Stimulated activated CD4-positive, alpha-beta T cell treated with anti-CD3 and anti-CD28 coated beads, Interleukin-15, amount 100 ng/mL, for 24 hours (primary cell): Measurements from ENCODE around the gene FOXK1.
"Not testable (repeated sequence)": the region's sequence is repeated elsewhere in the genome, so short reads cannot be mapped to it uniquely, and the experiment has no call there.

Source experiments
- DNase-seq: peaks from one replicate; pipeline ENCODE4 v3.0.0-alpha.2; 2020

FOXK1 gene

GRCh38 chr7:4789194-4790077 lies 107.3 kb downstream of the FOXK1 start:
- no peak for DNase-seq

- no peak for DNase-seq
Observed at GRCh38 chr7:4790078-4790465, 108.0 kb downstream of the FOXK1 start.

GRCh38 chr7:4790516-4790991 lies 108.5 kb downstream of the FOXK1 start:
- no peak for DNase-seq

GRCh38 chr7:4791101-4791737 lies 109.1 kb downstream of the FOXK1 start:
- no peak for DNase-seq

GRCh38 chr7:4791738-4792536 lies 109.8 kb downstream of the FOXK1 start:
- peak; percentile 85 for DNase-seq

DNA sequence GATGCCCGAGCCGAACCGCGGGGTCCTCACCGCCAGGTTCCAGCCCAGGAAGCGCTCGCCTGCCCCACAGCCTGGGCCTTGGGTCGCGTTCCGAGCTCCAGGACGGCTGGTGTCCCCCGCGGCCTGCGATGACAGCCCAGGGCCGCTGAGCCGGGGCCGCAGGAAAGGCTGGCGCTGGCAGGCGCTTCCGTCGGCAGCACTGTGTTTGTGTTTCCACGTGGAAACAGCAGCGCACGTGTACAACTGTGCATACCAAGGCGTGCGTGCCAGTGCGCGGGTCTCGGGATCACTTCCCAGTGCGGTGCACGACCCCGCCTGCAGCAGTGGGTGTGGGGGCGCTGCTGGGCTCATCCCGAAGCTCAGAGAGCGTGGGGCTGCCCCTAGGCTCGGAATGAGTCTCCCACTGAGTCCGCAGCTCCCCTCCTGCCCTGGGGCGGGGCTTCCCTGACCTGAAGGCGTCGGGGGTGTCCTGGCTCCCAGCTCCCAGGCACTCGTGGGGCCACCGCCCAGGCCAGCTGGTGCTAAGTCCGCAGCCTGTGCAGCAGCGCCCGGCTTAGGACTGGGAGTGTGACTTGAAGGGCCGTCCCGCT lies 110.5 kb downstream of the FOXK1 start:
- DNase-seq = peak; percentile 40

- not testable (repeated sequence) for DNase-seq
Observed at GRCh38 chr7:4793385-4793993, 111.4 kb downstream of the FOXK1 start.

DNA sequence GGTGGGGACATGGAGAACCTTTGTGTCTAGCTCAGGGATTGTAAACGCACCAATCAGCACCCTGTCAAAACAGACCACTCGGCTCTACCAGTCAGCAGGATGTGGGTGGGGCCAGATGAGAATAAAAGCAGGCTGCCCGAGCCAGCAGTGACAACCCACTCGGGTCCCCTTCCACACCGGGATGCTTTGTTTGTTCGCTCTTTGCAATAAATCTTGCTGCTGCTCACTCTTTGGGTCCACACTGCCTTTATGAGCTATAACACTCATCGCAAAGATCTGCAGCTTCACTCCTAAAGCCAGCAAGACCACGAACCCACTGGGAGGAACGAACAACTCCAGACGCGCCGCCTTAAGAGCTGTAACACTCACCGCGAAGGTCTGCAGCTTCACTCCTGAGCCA lies 112.1 kb downstream of the FOXK1 start:
- not testable (repeated sequence) for DNase-seq

DNA sequence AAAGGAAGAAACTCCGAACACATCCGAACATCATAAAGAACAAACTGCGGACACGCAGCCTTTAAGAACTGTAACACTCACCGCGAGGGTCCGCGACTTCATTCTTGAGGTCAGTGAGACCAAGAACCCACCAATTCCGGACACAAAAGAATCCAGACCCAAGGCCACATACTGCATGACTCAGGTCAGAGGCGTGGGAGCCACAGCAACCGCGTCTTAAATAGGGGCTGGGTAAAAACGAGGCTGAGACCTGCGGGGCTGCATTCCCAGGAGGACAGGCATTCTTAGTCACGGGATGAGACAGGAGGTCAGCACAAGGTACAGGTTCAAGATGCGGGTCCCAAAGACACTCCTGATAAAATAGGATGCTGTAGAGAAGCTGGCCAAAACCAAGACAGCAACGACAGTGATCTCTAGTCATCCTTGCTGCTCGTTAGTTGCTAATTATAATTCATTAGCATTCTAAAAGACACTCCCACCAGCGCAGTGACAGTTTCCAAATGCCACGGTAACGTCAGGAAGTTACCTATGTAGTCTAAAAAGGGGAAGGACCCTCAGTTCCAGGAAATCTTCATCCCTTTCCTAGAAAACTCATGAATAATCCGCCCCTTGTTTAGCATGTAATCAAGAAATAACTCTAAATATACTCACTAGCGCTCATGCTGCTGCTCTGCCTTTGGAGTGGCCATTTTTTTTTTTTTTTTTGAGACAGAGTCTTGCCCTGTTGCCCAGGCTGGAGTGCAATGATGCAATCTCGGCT lies 112.7 kb downstream of the FOXK1 start:
- DNase-seq = no peak

DNA sequence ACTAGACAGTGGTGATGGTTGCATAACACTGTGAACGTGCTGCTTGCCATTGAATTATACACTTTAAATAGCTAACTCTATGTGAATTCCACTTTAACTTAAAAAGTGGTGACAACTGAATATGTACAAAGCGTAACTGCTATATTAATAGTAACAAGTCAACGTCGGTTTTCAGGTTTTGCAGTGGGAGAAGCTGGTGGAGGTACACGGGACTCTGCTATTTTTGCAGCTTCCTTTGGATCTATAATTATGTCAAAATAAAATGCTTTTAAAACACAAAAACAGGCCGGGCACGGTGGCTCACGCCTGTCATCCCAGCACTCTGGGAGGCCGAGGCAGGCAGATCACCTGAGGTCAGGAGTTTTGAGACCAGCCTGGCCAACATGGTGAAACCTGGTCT lies 114.4 kb downstream of the FOXK1 start:
- DNase-seq = no peak

GRCh38 chr7:4797858-4798705 lies 116.0 kb downstream of the FOXK1 start:
- peak; percentile 74 for DNase-seq

- DNase-seq = no peak
Observed at GRCh38 chr7:4798706-4799235, 116.7 kb downstream of the FOXK1 start.

DNA sequence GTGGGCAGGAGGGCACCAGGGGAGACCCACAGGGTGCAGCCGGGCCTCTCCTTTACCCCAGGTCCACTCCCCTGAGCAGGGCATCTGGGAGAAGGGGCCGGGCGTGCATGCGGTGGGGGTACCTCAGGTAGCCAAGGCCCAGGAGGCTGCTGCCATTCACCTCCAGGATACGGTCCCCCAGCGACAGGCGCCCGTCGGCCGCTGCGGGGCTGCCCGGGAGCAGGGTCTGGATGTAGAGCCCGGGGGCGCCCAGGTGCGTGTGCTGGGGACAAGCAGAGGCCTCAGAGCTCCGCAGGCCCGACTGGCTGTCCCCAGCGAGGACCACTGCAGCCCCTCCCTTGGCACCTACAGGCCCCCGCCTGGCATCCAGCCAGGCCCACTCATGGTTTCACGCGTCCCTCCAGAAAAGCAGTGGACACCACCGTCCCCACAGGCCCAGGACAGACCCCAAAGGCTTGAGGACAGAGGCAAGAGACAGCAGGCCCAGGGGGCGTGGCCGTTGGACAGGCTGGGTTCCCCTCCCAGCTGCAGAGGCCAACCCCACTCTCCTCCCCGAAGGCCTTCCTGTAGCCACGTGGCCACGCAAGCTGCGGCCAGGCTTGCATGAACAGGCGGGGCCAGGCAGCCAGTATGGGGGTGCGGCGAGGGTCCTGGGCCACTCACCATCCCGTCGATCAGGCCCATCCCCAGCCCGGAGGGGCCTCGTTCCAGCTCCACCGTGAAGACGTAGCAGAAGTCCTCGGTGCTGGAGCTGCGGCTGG lies 117.6 kb downstream of the FOXK1 start:
- DNase-seq = no peak

GRCh38 chr7:4800487-4800886 lies 118.4 kb downstream of the FOXK1 start:
- no peak for DNase-seq

GRCh38 chr7:4800926-4801838 lies 119.1 kb downstream of the FOXK1 start:
- DNase-seq = no peak

DNA sequence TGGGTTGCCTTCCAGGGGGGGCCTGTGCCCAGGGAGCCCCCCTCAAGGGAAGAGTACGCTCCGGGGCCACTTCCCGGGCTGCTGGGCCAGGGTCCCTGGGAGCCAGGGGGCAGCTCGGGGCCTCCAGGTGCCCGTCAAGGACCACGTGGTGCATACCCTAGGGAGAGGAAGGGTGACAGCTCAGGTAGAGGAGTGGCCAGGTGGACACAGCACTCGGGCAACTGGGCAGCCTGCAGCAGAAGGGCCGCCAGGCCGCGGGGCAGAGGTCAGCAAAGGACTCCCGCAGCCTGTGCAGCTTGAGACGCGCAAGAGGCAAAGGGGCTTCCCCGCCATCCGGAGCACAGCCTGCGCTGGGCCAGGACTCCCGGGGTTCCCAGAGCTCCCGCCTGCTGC lies 119.7 kb downstream of the FOXK1 start:
- no peak for DNase-seq

GRCh38 chr7:4802577-4802976 lies 120.5 kb downstream of the FOXK1 start:
- DNase-seq = not testable (repeated sequence)

- DNase-seq = no peak
Observed at GRCh38 chr7:4803397-4804241, 121.5 kb downstream of the FOXK1 start.
